ENCODE measurements around the gene ASXL1.

The ASXL1 gene

GRCh38 chr20:32454164-32455145, 96.3 kb downstream of the ASXL1 start:
- no peak overlapping the region for H3K4me3 ChIP-seq (ENCODE audit: low read depth, low read length)
- in situ Hi-C loops (cut with HindIII; ENCODE audit: low sequenced_read_pairs): no loop called here
- TF ChIP-seq CTCF (IDR thresholded peaks at IDR 0.05; ENCODE audit: low read depth, low read length): no peak
- no peak for DNase-seq (ENCODE audit: low read depth, low spot score)

GRCh38 chr20:32455171-32455900, 97.2 kb downstream of the ASXL1 start:
- no peak for DNase-seq (ENCODE audit: low read depth, low spot score)
- in situ Hi-C loops (cut with HindIII; ENCODE audit: low sequenced_read_pairs): no loop called here
- no peak overlapping the region for H3K4me3 ChIP-seq (ENCODE audit: low read depth, low read length)
- TF ChIP-seq CTCF (IDR thresholded peaks at IDR 0.05; ENCODE audit: low read depth, low read length): no peak

GRCh38 chr20:32455901-32456701, 98.0 kb downstream of the ASXL1 start:
- H3K4me3 ChIP-seq (ENCODE audit: low read depth, low read length): no peak overlapping the region
- DNase-seq (ENCODE audit: low read depth, low spot score): no peak
- TF ChIP-seq CTCF (IDR thresholded peaks at IDR 0.05; ENCODE audit: low read depth, low read length): no peak
- in situ Hi-C loops (cut with HindIII; ENCODE audit: low sequenced_read_pairs): no loop called here

GRCh38 chr20:32456869-32457478, 98.8 kb downstream of the ASXL1 start:
- in situ Hi-C loops (cut with HindIII; ENCODE audit: low sequenced_read_pairs): no loop called here
- peak; percentile 74 for TF ChIP-seq CTCF (IDR thresholded peaks at IDR 0.05; ENCODE audit: low read depth, low read length)
- DNase-seq (ENCODE audit: low read depth, low spot score): peak; percentile 31
- peak overlapping the region; percentile 32 for H3K4me3 ChIP-seq (ENCODE audit: low read depth, low read length)

- peak overlapping the region; percentile 32 for H3K4me3 ChIP-seq (ENCODE audit: low read depth, low read length)
- peak; percentile 57 for DNase-seq (ENCODE audit: low read depth, low spot score)
These were observed 99.4 kb downstream of the ASXL1 start for GRCh38 chr20:32457479-32457986.

More at GRCh38 chr20:32457479-32457986, 99.4 kb downstream of the ASXL1 start:
- TF ChIP-seq CTCF (IDR thresholded peaks at IDR 0.05; ENCODE audit: low read depth, low read length): no peak
- in situ Hi-C loops (cut with HindIII; ENCODE audit: low sequenced_read_pairs): no loop called here
